Measurements from ENCODE around the gene SETD9.
A peak's percentile ranks its signal among the peaks of the same experiment; 100 is the strongest.

The SETD9 gene

DNA sequence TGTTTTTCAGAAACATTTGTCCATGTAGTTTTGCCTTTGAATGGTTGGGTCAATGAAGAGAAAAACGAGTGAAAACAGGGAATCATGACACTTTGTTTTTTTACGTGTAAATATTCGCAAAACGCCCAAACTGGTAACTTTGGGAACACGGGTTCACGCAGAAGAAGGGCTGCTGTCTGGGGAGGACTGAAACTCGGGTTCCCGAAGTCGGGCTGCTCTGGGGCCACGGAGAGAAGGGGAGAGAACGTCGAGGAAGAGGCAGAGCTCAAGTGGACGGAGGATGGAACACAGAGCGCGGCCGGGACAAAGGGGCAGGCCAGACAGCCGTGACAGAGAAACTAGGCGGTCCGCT is 478 bp upstream of the SETD9 start:
- no peak for DNase-seq (ENCODE audit: extremely low read depth, low read depth)

DNA sequence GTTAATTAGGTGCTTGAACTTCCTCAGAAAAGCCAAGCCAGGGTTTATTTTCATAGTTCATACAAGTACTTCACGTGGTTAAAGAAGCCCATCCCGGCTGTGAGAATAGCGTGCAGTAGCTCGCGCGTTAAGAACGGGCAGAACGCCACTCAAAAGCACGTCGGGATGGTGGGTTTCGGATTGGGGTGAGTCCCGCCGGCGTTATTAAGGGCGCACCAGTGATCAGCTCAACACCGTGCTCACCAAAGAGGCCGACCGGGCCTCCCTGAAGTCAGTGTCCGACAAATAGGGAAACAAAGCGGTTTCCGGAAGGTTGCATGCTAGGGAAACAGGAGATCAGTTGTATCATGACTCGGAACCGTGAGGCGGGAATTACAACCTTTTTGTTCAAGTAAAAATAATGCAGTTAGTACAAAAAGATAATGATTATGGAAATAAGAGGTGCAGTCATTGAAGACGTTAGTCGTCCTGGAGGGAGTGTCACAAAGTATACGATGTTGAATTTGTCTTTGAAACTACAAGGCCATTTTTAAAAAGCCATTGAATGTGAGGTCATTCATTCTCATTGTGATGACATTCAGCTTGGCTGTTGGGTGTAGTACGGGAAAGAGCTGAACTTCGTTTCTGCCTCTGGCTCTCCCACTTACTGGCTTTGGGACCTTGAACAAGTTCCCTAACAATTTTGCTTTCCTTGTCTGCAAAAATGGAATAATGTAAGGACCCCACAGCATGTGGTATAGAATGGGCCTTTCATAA is 992 bp downstream of the SETD9 start:
- H3K4me3 ChIP-seq (replicated peaks; ENCODE audit: low read depth, low read length): peak overlapping the region; percentile 60
- TF ChIP-seq, protein P1, sequence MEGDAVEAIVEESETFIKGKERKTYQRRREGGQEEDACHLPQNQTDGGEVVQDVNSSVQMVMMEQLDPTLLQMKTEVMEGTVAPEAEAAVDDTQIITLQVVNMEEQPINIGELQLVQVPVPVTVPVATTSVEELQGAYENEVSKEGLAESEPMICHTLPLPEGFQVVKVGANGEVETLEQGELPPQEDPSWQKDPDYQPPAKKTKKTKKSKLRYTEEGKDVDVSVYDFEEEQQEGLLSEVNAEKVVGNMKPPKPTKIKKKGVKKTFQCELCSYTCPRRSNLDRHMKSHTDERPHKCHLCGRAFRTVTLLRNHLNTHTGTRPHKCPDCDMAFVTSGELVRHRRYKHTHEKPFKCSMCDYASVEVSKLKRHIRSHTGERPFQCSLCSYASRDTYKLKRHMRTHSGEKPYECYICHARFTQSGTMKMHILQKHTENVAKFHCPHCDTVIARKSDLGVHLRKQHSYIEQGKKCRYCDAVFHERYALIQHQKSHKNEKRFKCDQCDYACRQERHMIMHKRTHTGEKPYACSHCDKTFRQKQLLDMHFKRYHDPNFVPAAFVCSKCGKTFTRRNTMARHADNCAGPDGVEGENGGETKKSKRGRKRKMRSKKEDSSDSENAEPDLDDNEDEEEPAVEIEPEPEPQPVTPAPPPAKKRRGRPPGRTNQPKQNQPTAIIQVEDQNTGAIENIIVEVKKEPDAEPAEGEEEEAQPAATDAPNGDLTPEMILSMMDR (IDR thresholded peaks at IDR 0.05; ENCODE audit: low read depth, low read length, missing control alignments): no peak
- no peak for DNase-seq (ENCODE audit: extremely low read depth, low read depth)

More for the DNA sequence above, 478 bp upstream of the SETD9 start:
- TF ChIP-seq, protein P1 (IDR thresholded peaks at IDR 0.05; ENCODE audit: low read depth, low read length, missing control alignments): no peak
- peak overlapping the region; percentile 60 for H3K4me3 ChIP-seq (replicated peaks; ENCODE audit: low read depth, low read length)

GRCh38 chr5:56913766-56914165 is 4.4 kb downstream of the SETD9 start:
- DNase-seq (ENCODE audit: extremely low read depth, low read depth): no peak
- TF ChIP-seq, protein P1 (IDR thresholded peaks at IDR 0.05; ENCODE audit: low read depth, low read length, missing control alignments): no peak
- no peak overlapping the region for H3K4me3 ChIP-seq (replicated peaks; ENCODE audit: low read depth, low read length)

- no peak overlapping the region for H3K4me3 ChIP-seq (replicated peaks; ENCODE audit: low read depth, low read length)
- TF ChIP-seq, protein P1 (IDR thresholded peaks at IDR 0.05; ENCODE audit: low read depth, low read length, missing control alignments): no peak
- no peak for DNase-seq (ENCODE audit: extremely low read depth, low read depth)
Measured at GRCh38 chr5:56914678-56915077, 5.3 kb downstream of the SETD9 start.

DNA sequence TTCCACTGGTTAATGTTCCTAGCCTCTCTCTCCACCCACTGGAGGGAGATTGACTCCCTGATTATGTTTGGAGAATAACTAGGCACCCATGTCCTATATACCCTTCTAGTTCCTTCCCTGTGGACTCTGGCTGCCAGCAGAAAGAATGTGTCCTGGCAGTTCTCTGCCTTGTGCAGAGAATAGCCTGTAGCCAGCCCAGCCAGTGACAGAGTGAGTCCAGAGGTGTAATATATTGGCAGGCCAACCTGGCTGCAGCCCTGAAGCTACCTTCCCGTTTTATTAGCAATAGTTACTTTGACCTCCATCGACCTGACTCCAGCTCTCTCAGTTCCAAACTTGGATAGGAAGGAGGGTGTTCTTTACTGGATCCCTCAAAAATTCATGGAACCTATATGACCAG is 8.1 kb downstream of the SETD9 start:
- H3K4me3 ChIP-seq (replicated peaks; ENCODE audit: low read depth, low read length): no peak overlapping the region
- TF ChIP-seq, protein P1 (IDR thresholded peaks at IDR 0.05; ENCODE audit: low read depth, low read length, missing control alignments): no peak
- no peak for DNase-seq (ENCODE audit: extremely low read depth, low read depth)

DNA sequence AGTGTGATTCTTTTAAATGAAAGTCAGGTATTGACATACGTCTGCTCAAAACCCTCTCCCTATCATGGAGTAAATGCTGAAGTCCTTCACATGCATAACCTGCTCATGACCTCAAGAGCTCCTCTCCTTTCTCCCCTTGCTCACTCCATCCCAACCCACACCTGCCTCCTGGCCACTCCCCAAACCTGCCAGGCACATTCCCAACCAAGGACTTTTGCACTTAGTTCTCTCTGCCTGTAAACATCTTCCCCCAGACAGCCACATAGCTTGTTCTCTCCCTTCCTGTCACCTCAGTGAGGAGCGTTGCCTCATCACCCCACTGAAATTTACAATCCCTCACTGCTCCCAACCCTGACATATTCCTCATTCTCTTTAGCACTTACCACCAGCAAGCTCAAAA is 8.7 kb downstream of the SETD9 start:
- DNase-seq (ENCODE audit: extremely low read depth, low read depth): no peak
- TF ChIP-seq, protein P1 (IDR thresholded peaks at IDR 0.05; ENCODE audit: low read depth, low read length, missing control alignments): no peak
- H3K4me3 ChIP-seq (replicated peaks; ENCODE audit: low read depth, low read length): no peak overlapping the region
